Testis (tissue), 2 donors: ENCODE results near the gene MYLK4.

Experiments used
- CTCF ChIP-seq, 3 experiments: fragments of 450-650 bp in 2 of 3; fragments of 200-600 bp in 1 of 3; sonication (generic) in 1 of 3; IDR thresholded peaks; one replicate each; pipeline ENCODE4 v1.5.1; 2016 to 2019; ENCODE audit warnings: antibody characterized with exemption in 3 of 3, mild to moderate bottlenecking in 2 of 3, moderate library complexity in 1 of 3
- POLR2A ChIP-seq: fragments of 450-650 bp; IDR thresholded peaks from one replicate; pipeline ENCODE4 v1.6.1; 2017; ENCODE audit warnings: antibody characterized with exemption, mild to moderate bottlenecking, moderate library complexity

DNA sequence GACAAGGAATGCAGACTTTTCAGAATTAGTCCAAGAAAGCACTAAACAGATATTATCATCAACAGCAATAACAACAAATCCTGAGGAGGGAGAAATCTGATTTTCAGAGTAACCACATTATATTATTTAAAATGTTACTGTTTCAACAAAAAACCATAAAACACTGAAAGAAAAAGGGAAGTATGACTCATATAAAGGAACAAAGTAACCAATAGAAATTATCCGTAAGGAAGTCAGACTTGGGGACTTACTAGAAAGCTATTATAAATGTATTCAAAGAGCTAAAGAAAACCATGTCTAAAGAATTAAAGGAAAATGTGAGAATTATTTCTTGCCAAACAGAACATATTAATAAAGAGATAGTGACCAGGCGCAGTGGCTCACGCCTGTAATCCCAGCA, 98.1 kb downstream of the MYLK4 start:
- TF ChIP-seq CTCF (IDR thresholded peaks at IDR 0.05), result no peak
- no peak for TF ChIP-seq POLR2A
